Measurements from ENCODE around the gene CCDC149.

The CCDC149 gene

GRCh38 chr4:24858550-24858949 lies 54.3 kb downstream of the CCDC149 start:
- Histone ChIP-seq H3K9me3 (ENCODE audit: control insufficient read depth, insufficient read depth, low read length) (peaks cover 12% of the 10 kb centered on the region), H3K36me3 (ENCODE audit: control insufficient read depth, insufficient read depth, low read length) (no peaks in the 10 kb centered on the region), H3K4me1 (ENCODE audit: control insufficient read depth, insufficient read depth, low read length) (no peaks in the 10 kb centered on the region), H3K27me3 (ENCODE audit: control insufficient read depth, insufficient read depth, low read length) (no peaks in the 10 kb centered on the region), H3K4me3 (ENCODE audit: low read depth, low read length) (no peak overlapping the region), H3K27ac (ENCODE audit: low read depth, low read length) (no peak overlapping the region), H3K9ac (ENCODE audit: low read depth, low read length) (no peak overlapping the region)

DNA sequence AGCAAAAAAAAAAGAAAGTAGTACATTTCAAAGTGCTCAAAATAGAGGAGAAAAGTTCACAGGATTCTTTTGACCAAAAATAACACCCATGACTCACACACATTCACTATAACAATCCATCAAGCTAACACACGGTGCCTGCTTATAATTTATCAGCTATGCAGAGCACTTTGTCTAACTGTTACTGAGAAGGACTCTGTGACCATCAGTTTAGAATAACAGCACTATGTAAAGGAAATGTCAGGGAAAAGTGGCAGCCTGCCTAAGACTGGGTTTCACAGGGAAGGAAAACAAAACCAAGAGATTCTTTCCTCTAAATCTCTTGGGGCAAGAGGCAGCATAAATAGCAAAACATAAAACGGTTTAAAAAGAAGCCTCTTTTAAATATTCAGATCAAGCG lies 54.8 kb downstream of the CCDC149 start:
- Histone ChIP-seq H3K27ac (ENCODE audit: low read depth, low read length) (no peak overlapping the region), H3K4me1 (ENCODE audit: control insufficient read depth, insufficient read depth, low read length) (no peaks in the 10 kb centered on the region)

DNA sequence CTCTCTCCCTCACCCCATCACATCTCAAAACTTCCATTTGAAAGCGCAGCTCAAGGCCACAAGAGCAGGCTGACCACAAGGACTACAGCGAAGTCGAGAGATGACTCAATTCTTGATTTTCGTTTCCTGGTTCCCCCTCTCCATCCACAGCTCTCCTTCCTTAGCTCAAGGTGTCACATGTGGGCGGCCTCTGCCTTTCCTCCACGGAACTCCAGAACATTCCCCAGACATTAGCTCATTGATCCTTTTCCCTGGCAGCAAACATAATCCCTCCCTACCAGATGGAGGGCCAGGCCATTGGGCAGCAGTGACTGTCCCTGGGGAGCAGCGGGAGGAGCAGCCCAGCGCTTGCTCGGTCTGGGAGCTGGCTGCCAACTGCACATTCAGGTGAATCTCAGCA lies 56.3 kb downstream of the CCDC149 start:
- Histone ChIP-seq H3K27ac (ENCODE audit: low read depth, low read length) (no peak overlapping the region), H3K9me3 (ENCODE audit: control insufficient read depth, insufficient read depth, low read length) (no peaks in the 10 kb centered on the region), H3K27me3 (ENCODE audit: control insufficient read depth, insufficient read depth, low read length) (no peaks in the 10 kb centered on the region), H3K4me3 (ENCODE audit: low read depth, low read length) (no peak overlapping the region), H3K9ac (ENCODE audit: low read depth, low read length) (no peak overlapping the region), H3K36me3 (ENCODE audit: control insufficient read depth, insufficient read depth, low read length) (no peaks in the 10 kb centered on the region), H3K4me1 (ENCODE audit: control insufficient read depth, insufficient read depth, low read length) (no peaks in the 10 kb centered on the region)

More for the DNA sequence above, 54.8 kb downstream of the CCDC149 start:
- Histone ChIP-seq H3K27me3 (ENCODE audit: control insufficient read depth, insufficient read depth, low read length) (no peaks in the 10 kb centered on the region), H3K36me3 (ENCODE audit: control insufficient read depth, insufficient read depth, low read length) (no peaks in the 10 kb centered on the region), H3K9ac (ENCODE audit: low read depth, low read length) (no peak overlapping the region), H3K9me3 (ENCODE audit: control insufficient read depth, insufficient read depth, low read length) (peaks cover 7% of the 10 kb centered on the region), H3K4me3 (ENCODE audit: low read depth, low read length) (no peak overlapping the region)

GRCh38 chr4:24855741-24856140 lies 57.1 kb downstream of the CCDC149 start:
- Histone ChIP-seq H3K9me3 (ENCODE audit: control insufficient read depth, insufficient read depth, low read length) (no peaks in the 10 kb centered on the region), H3K27ac (ENCODE audit: low read depth, low read length) (no peak overlapping the region), H3K36me3 (ENCODE audit: control insufficient read depth, insufficient read depth, low read length) (no peaks in the 10 kb centered on the region), H3K27me3 (ENCODE audit: control insufficient read depth, insufficient read depth, low read length) (no peaks in the 10 kb centered on the region), H3K4me3 (ENCODE audit: low read depth, low read length) (no peak overlapping the region), H3K4me1 (ENCODE audit: control insufficient read depth, insufficient read depth, low read length) (no peaks in the 10 kb centered on the region), H3K9ac (ENCODE audit: low read depth, low read length) (no peak overlapping the region)

GRCh38 chr4:24853142-24853541 lies 59.7 kb downstream of the CCDC149 start:
- no peak overlapping the region for H3K9ac ChIP-seq (ENCODE audit: low read depth, low read length)
- H3K4me3 ChIP-seq (ENCODE audit: low read depth, low read length): no peak overlapping the region
- H3K9me3 ChIP-seq (ENCODE audit: control insufficient read depth, insufficient read depth, low read length): no peaks in the 10 kb centered on the region
- no peaks in the 10 kb centered on the region for H3K36me3 ChIP-seq (ENCODE audit: control insufficient read depth, insufficient read depth, low read length)
- no peaks in the 10 kb centered on the region for H3K27me3 ChIP-seq (ENCODE audit: control insufficient read depth, insufficient read depth, low read length)
- no peaks in the 10 kb centered on the region for H3K4me1 ChIP-seq (ENCODE audit: control insufficient read depth, insufficient read depth, low read length)
- H3K27ac ChIP-seq (ENCODE audit: low read depth, low read length): no peak overlapping the region

DNA sequence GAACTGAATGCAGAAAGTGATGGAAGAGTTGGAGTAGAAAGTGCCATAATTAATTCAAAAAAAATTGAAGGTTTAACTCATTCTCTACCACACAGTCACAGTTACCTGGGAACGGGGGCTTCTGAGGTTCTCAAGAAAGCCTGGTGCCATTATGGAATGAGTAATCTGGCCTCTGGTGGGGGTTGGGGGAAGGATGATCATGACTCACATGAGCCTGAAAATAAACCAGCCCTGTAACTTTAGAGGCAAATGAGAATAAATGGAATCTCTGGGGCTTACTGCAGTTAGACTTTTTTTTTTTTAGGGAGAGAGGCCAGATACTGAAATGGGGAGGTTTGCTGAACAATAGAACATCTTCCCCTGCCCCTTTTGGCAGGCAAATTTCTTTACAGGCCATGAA lies 62.2 kb downstream of the CCDC149 start:
- Histone ChIP-seq H3K4me1 (ENCODE audit: control insufficient read depth, insufficient read depth, low read length) (no peaks in the 10 kb centered on the region), H3K27ac (ENCODE audit: low read depth, low read length) (no peak overlapping the region), H3K9me3 (ENCODE audit: control insufficient read depth, insufficient read depth, low read length) (no peaks in the 10 kb centered on the region), H3K36me3 (ENCODE audit: control insufficient read depth, insufficient read depth, low read length) (no peaks in the 10 kb centered on the region), H3K4me3 (ENCODE audit: low read depth, low read length) (no peak overlapping the region), H3K27me3 (ENCODE audit: control insufficient read depth, insufficient read depth, low read length) (no peaks in the 10 kb centered on the region), H3K9ac (ENCODE audit: low read depth, low read length) (no peak overlapping the region)

DNA sequence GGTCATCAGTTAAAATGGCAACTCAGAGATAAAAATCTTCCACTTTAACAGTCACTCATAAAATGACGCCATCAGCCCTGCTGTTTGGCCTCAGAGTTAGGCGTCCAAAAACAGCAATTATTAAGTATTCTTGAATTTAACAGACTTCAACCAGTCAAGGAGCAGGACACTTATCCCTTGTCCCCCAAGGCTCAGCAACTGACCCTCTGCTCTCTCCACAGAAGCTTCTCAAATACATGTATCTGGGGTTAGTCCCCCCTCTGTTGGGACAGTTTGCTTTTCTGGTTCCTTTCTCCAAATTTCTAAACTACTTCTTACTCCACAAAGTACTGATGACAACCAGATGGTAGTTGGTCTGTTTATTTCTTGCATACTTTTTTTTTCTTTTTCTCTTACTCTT lies 63.1 kb downstream of the CCDC149 start:
- Histone ChIP-seq H3K9me3 (ENCODE audit: control insufficient read depth, insufficient read depth, low read length) (no peaks in the 10 kb centered on the region), H3K27me3 (ENCODE audit: control insufficient read depth, insufficient read depth, low read length) (no peaks in the 10 kb centered on the region), H3K4me3 (ENCODE audit: low read depth, low read length) (no peak overlapping the region), H3K9ac (ENCODE audit: low read depth, low read length) (no peak overlapping the region), H3K36me3 (ENCODE audit: control insufficient read depth, insufficient read depth, low read length) (no peaks in the 10 kb centered on the region), H3K4me1 (ENCODE audit: control insufficient read depth, insufficient read depth, low read length) (no peaks in the 10 kb centered on the region), H3K27ac (ENCODE audit: low read depth, low read length) (no peak overlapping the region)

DNA sequence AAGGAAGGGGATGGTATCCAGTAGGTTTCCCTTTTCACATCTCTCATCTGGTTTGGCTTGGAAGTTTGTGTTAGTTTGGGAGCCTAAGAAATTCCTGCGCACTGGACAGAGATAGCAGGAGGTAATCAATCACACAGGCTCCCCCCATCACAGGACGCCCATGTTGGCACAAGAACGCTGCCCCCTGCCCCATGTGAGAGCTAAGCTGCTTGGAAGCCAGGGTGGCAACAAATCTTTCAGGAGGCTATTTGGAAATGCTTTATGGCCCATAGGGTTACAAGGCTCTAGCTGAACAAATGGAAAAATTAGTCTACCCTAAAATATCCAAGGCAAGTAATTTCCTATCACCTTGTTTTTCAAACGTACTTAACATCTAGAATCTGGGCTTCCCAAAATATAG lies 63.5 kb downstream of the CCDC149 start:
- H3K4me3 ChIP-seq (ENCODE audit: low read depth, low read length): no peak overlapping the region
- no peaks in the 10 kb centered on the region for H3K9me3 ChIP-seq (ENCODE audit: control insufficient read depth, insufficient read depth, low read length)
- H3K36me3 ChIP-seq (ENCODE audit: control insufficient read depth, insufficient read depth, low read length): no peaks in the 10 kb centered on the region
- H3K9ac ChIP-seq (ENCODE audit: low read depth, low read length): no peak overlapping the region
- no peak overlapping the region for H3K27ac ChIP-seq (ENCODE audit: low read depth, low read length)
- no peaks in the 10 kb centered on the region for H3K4me1 ChIP-seq (ENCODE audit: control insufficient read depth, insufficient read depth, low read length)
- H3K27me3 ChIP-seq (ENCODE audit: control insufficient read depth, insufficient read depth, low read length): no peaks in the 10 kb centered on the region

GRCh38 chr4:24846716-24847115 lies 66.1 kb downstream of the CCDC149 start:
- Histone ChIP-seq H3K27me3 (ENCODE audit: control insufficient read depth, insufficient read depth, low read length) (no peaks in the 10 kb centered on the region), H3K27ac (ENCODE audit: low read depth, low read length) (no peak overlapping the region), H3K4me1 (ENCODE audit: control insufficient read depth, insufficient read depth, low read length) (no peaks in the 10 kb centered on the region), H3K9me3 (ENCODE audit: control insufficient read depth, insufficient read depth, low read length) (no peaks in the 10 kb centered on the region), H3K4me3 (ENCODE audit: low read depth, low read length) (no peak overlapping the region), H3K36me3 (ENCODE audit: control insufficient read depth, insufficient read depth, low read length) (no peaks in the 10 kb centered on the region), H3K9ac (ENCODE audit: low read depth, low read length) (no peak overlapping the region)

- H3K27me3 ChIP-seq (ENCODE audit: control insufficient read depth, insufficient read depth, low read length): no peaks in the 10 kb centered on the region
Measured at GRCh38 chr4:24845902-24846301, 66.9 kb downstream of the CCDC149 start.

DNA sequence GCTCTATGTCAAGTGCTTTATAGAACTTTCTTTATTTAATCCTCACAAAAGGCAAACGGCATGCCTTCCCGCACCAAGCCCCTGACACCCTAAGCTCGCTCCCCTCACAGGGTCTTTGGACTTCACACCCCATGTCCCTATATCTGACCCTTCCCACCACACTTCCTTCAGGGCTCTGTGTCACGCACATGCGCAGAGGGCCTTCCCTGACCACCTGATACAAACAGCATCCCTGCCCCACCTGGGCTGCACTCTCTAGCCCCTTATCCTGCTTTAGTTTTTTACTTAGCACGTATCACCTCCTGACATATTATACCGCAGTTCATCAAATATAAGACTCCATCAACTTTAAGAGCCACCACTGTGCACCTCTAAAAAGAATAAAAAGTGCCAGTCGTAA lies 67.7 kb downstream of the CCDC149 start:
- Histone ChIP-seq H3K27ac (ENCODE audit: low read depth, low read length) (no peak overlapping the region), H3K4me3 (ENCODE audit: low read depth, low read length) (no peak overlapping the region), H3K4me1 (ENCODE audit: control insufficient read depth, insufficient read depth, low read length) (no peaks in the 10 kb centered on the region), H3K9ac (ENCODE audit: low read depth, low read length) (no peak overlapping the region), H3K36me3 (ENCODE audit: control insufficient read depth, insufficient read depth, low read length) (no peaks in the 10 kb centered on the region), H3K9me3 (ENCODE audit: control insufficient read depth, insufficient read depth, low read length) (no peaks in the 10 kb centered on the region), H3K27me3 (ENCODE audit: control insufficient read depth, insufficient read depth, low read length) (no peaks in the 10 kb centered on the region)

More at GRCh38 chr4:24845902-24846301, 66.9 kb downstream of the CCDC149 start:
- Histone ChIP-seq H3K9ac (ENCODE audit: low read depth, low read length) (no peak overlapping the region), H3K9me3 (ENCODE audit: control insufficient read depth, insufficient read depth, low read length) (no peaks in the 10 kb centered on the region), H3K27ac (ENCODE audit: low read depth, low read length) (no peak overlapping the region), H3K4me3 (ENCODE audit: low read depth, low read length) (no peak overlapping the region), H3K4me1 (ENCODE audit: control insufficient read depth, insufficient read depth, low read length) (no peaks in the 10 kb centered on the region), H3K36me3 (ENCODE audit: control insufficient read depth, insufficient read depth, low read length) (no peaks in the 10 kb centered on the region)

GRCh38 chr4:24843096-24843495 lies 69.7 kb downstream of the CCDC149 start:
- Histone ChIP-seq H3K9me3 (ENCODE audit: control insufficient read depth, insufficient read depth, low read length) (no peaks in the 10 kb centered on the region), H3K36me3 (ENCODE audit: control insufficient read depth, insufficient read depth, low read length) (no peaks in the 10 kb centered on the region), H3K4me1 (ENCODE audit: control insufficient read depth, insufficient read depth, low read length) (no peaks in the 10 kb centered on the region), H3K9ac (ENCODE audit: low read depth, low read length) (no peak overlapping the region), H3K4me3 (ENCODE audit: low read depth, low read length) (no peak overlapping the region), H3K27me3 (ENCODE audit: control insufficient read depth, insufficient read depth, low read length) (no peaks in the 10 kb centered on the region), H3K27ac (ENCODE audit: low read depth, low read length) (no peak overlapping the region)
